SU-DHL-6 (cell line): ENCODE data around the gene INPP4B.

Source experiments
- CTCF ChIP-seq: fragments of 200-600 bp; sonication (generic); IDR thresholded peaks from one replicate; pipeline ENCODE4 v1.5.1; 2017; ENCODE audit warnings: antibody characterized with exemption, mild to moderate bottlenecking, low read length, moderate library complexity; ENCODE audit not compliant: insufficient read depth, poor library complexity, severe bottlenecking
- EZH2phosphoT487 ChIP-seq: fragments of 200-600 bp; sonication (generic), shearing (Covaris generic); conservative IDR thresholded peaks from 2 replicates; pipeline ENCODE4 v1.6.1; 2018; ENCODE audit warnings: mild to moderate bottlenecking, antibody characterized with exemption, low read length, moderate library complexity, mixed read lengths

GRCh38 chr4:142559986-142560385 lies 286.1 kb downstream of the INPP4B start:
- TF ChIP-seq CTCF (no peak), EZH2phosphoT487 (no peak)
